Panc1 (cell line): ENCODE measurements around the gene MEP1B.

Experiments
- POLR2AphosphoS5 ChIP-seq: IDR thresholded peaks from 2 replicates; pipeline ENCODE4 v1.6.1; 2012; ENCODE audit warnings: mild to moderate bottlenecking, low read depth, low read length, moderate library complexity
- TF ChIP-seq, protein P1 (sequence below): fragments of 450-650 bp; IDR thresholded peaks from 2 replicates; pipeline ENCODE4 v1.5.1; 2017; ENCODE audit warnings: mild to moderate bottlenecking
- TF ChIP-seq, protein P2 (sequence below), 2 experiments: IDR thresholded peaks; 2 replicates each; pipeline ENCODE4 v1.6.1; 2011 to 2012; ENCODE audit warnings: low read depth in 2 of 2, control low read depth in 1 of 2, low read length in 1 of 2, mild to moderate bottlenecking in 1 of 2, moderate library complexity in 1 of 2; ENCODE audit not compliant: insufficient read depth in 1 of 2

DNA sequence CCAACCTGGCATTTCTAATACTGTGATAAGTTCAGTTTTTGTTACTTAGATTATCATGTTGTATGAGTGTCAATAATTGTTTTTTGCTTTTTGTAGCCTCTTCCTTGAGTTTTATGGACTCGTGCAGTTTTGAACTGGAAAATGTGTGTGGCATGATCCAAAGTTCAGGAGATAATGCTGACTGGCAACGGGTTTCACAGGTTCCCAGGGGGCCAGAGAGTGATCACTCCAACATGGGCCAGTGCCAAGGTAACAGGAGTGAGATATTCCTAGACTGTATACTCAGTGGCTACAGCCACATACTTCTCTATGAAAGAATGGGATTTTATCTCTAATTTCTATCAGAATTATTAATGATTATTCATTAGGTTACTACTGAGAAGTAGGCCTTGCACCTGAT, 18.2 kb downstream of the MEP1B start:
- TF ChIP-seq, protein P1, sequence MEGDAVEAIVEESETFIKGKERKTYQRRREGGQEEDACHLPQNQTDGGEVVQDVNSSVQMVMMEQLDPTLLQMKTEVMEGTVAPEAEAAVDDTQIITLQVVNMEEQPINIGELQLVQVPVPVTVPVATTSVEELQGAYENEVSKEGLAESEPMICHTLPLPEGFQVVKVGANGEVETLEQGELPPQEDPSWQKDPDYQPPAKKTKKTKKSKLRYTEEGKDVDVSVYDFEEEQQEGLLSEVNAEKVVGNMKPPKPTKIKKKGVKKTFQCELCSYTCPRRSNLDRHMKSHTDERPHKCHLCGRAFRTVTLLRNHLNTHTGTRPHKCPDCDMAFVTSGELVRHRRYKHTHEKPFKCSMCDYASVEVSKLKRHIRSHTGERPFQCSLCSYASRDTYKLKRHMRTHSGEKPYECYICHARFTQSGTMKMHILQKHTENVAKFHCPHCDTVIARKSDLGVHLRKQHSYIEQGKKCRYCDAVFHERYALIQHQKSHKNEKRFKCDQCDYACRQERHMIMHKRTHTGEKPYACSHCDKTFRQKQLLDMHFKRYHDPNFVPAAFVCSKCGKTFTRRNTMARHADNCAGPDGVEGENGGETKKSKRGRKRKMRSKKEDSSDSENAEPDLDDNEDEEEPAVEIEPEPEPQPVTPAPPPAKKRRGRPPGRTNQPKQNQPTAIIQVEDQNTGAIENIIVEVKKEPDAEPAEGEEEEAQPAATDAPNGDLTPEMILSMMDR = no peak
- no peak for TF ChIP-seq POLR2AphosphoS5
- TF ChIP-seq, protein P2, sequence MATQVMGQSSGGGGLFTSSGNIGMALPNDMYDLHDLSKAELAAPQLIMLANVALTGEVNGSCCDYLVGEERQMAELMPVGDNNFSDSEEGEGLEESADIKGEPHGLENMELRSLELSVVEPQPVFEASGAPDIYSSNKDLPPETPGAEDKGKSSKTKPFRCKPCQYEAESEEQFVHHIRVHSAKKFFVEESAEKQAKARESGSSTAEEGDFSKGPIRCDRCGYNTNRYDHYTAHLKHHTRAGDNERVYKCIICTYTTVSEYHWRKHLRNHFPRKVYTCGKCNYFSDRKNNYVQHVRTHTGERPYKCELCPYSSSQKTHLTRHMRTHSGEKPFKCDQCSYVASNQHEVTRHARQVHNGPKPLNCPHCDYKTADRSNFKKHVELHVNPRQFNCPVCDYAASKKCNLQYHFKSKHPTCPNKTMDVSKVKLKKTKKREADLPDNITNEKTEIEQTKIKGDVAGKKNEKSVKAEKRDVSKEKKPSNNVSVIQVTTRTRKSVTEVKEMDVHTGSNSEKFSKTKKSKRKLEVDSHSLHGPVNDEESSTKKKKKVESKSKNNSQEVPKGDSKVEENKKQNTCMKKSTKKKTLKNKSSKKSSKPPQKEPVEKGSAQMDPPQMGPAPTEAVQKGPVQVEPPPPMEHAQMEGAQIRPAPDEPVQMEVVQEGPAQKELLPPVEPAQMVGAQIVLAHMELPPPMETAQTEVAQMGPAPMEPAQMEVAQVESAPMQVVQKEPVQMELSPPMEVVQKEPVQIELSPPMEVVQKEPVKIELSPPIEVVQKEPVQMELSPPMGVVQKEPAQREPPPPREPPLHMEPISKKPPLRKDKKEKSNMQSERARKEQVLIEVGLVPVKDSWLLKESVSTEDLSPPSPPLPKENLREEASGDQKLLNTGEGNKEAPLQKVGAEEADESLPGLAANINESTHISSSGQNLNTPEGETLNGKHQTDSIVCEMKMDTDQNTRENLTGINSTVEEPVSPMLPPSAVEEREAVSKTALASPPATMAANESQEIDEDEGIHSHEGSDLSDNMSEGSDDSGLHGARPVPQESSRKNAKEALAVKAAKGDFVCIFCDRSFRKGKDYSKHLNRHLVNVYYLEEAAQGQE (IDR thresholded peaks at IDR 0.05; ENCODE audit: insufficient read depth in 1 of 2, low read depth in 2 of 2, low read length in 1 of 2) = no peak
